DND-41 (cell line): ENCODE results near the gene AKT1S1.

Source experiments
- ATAC-seq: fragments of 200-7000 bp; cut with Tn5 transposase; 3 replicates; pipeline ENCODE4 v1.9.1; 2021; ENCODE audit warnings: low read depth; ENCODE audit not compliant: insufficient read depth
- DNase-seq: peaks from one replicate; pipeline ENCODE4 v3.0.0-alpha.2; 2020
- H2AFZ ChIP-seq: 2 replicates; pipeline ENCODE4 v1.6.0; 2012; ENCODE audit warnings: low read depth, low read length
- H3K27ac ChIP-seq: 2 replicates; pipeline ENCODE4 v1.5.1; 2012; ENCODE audit warnings: low read length, inconsistent platforms
- H3K27me3 ChIP-seq: fragments of 200-600 bp; sonication (generic); 2 replicates; pipeline ENCODE4 v1.6.0; 2012; ENCODE audit warnings: low read length, mild to moderate bottlenecking, inconsistent platforms; ENCODE audit not compliant: insufficient read depth, poor library complexity
- H3K36me3 ChIP-seq: 2 replicates; pipeline ENCODE4 v1.5.1; 2012; ENCODE audit warnings: low read length, inconsistent platforms; ENCODE audit not compliant: insufficient read depth
- H3K4me1 ChIP-seq: 2 replicates; pipeline ENCODE4 v1.5.1; 2012; ENCODE audit warnings: mild to moderate bottlenecking, low read length; ENCODE audit not compliant: insufficient read depth
- H3K4me2 ChIP-seq: 2 replicates; pipeline ENCODE4 v1.6.0; 2012; ENCODE audit warnings: mild to moderate bottlenecking, moderate library complexity, low read length, inconsistent platforms; ENCODE audit not compliant: insufficient read depth
- H3K4me3 ChIP-seq, 2 experiments: fragments of 200-600 bp in 1 of 2; shearing (Covaris generic) in 1 of 2; 2 replicates each; pipeline ENCODE4 v1.5.1; 2012 to 2016; ENCODE audit warnings: inconsistent platforms in 2 of 2, low read length in 2 of 2, mild to moderate bottlenecking in 2 of 2, low read depth in 1 of 2, moderate library complexity in 1 of 2
- H3K79me2 ChIP-seq: 2 replicates; pipeline ENCODE4 v1.6.0; 2012; ENCODE audit warnings: low read length, inconsistent platforms; ENCODE audit not compliant: insufficient read depth
- H3K9ac ChIP-seq: 2 replicates; pipeline ENCODE4 v1.6.0; 2012; ENCODE audit warnings: low read depth, mild to moderate bottlenecking, inconsistent platforms, low read length, moderate library complexity
- H3K9me3 ChIP-seq: 2 replicates; pipeline ENCODE4 v1.5.1; 2012; ENCODE audit warnings: low read length, moderate library complexity, mild to moderate bottlenecking, inconsistent platforms; ENCODE audit not compliant: insufficient read depth, severe bottlenecking
- H4K20me1 ChIP-seq: 2 replicates; pipeline ENCODE4 v1.6.0; 2012; ENCODE audit warnings: low read length; ENCODE audit not compliant: insufficient read depth
- EZH2 ChIP-seq: IDR thresholded peaks from 3 replicates; pipeline ENCODE4 v1.6.1; 2012; ENCODE audit warnings: borderline replicate concordance, low read depth, mild to moderate bottlenecking, moderate library complexity, low read length, inconsistent platforms; ENCODE audit not compliant: severe bottlenecking
- TF ChIP-seq, protein P1 (sequence below): IDR thresholded peaks from 2 replicates; pipeline ENCODE4 v1.5.1; 2012; ENCODE audit warnings: borderline replicate concordance, low read length, moderate library complexity, mild to moderate bottlenecking; ENCODE audit not compliant: poor library complexity, severe bottlenecking; ENCODE audit errors: extremely low read depth

Gene AKT1S1

DNA sequence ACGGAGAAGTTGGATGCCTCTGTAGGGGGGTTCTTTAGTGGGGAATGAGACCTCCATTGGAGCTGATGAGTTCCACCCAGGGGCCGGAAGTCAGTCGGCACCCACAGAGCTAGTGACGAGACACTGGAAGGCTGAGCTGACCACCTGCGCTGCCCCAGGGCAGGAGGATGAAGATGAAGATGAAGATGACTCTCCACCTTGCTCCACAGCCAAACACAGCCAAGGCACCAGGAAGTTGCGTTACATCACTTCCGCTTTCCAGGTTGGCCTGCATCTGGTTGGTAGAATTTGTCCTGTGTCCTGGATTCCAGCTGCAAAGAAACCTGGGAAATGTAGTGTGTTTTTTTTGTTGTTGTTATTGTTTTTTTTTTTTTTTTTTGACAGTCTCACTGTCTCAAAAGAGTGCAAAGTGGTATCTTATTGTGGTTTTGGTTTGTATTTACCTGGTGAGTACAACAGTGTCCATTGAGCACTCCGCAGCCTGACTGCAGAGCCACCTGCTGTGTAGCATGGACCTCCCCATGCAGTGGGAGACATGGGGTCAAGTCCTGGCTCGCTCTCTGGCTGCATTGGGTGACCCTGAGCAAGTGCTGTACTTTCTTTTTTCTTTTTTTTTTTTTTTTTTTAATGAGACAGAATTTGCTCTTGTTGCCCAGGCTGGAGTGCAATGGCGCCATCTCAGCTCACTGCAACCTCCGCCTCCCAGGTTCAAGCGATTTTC, 2.2 kb upstream of the AKT1S1 start:
- Histone ChIP-seq H3K9me3 (no peaks in the 10 kb centered on the region), H3K36me3 (peaks cover 59% of the 10 kb centered on the region), H3K4me1 (peaks cover 33% of the 10 kb centered on the region), H3K27me3 (no peaks in the 10 kb centered on the region), H3K4me3 (no peak overlapping the region), H2AFZ (no peak overlapping the region), H3K9ac (no peak overlapping the region), H3K4me2 (peak overlapping the region; percentile 98), H4K20me1 (no peaks in the 10 kb centered on the region; the same call in 1 of the 2 replicates), H3K79me2 (peaks cover 33% of the 10 kb centered on the region), H3K27ac (no peak overlapping the region)
- ATAC-seq (no peak), DNase-seq (no peak)
- TF ChIP-seq, protein P1, sequence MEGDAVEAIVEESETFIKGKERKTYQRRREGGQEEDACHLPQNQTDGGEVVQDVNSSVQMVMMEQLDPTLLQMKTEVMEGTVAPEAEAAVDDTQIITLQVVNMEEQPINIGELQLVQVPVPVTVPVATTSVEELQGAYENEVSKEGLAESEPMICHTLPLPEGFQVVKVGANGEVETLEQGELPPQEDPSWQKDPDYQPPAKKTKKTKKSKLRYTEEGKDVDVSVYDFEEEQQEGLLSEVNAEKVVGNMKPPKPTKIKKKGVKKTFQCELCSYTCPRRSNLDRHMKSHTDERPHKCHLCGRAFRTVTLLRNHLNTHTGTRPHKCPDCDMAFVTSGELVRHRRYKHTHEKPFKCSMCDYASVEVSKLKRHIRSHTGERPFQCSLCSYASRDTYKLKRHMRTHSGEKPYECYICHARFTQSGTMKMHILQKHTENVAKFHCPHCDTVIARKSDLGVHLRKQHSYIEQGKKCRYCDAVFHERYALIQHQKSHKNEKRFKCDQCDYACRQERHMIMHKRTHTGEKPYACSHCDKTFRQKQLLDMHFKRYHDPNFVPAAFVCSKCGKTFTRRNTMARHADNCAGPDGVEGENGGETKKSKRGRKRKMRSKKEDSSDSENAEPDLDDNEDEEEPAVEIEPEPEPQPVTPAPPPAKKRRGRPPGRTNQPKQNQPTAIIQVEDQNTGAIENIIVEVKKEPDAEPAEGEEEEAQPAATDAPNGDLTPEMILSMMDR: no peak
- no peak for TF ChIP-seq EZH2

- Histone ChIP-seq H3K4me1 (peaks cover 35% of the 10 kb centered on the region), H3K36me3 (peaks cover 54% of the 10 kb centered on the region), H4K20me1 (no peaks in the 10 kb centered on the region; the same call in 1 of the 2 replicates), H3K4me3 (peak overlapping the region in 1 of 2 experiments; percentile 86; a peak in 2 of 4 replicates), H2AFZ (no peak overlapping the region), H3K27ac (peak overlapping the region; percentile 99), H3K9me3 (no peaks in the 10 kb centered on the region), H3K27me3 (no peaks in the 10 kb centered on the region), H3K9ac (peak overlapping the region; percentile 93; the same call in 1 of the 2 replicates), H3K79me2 (peaks cover 39% of the 10 kb centered on the region), H3K4me2 (peak overlapping the region; percentile 98)
- ATAC-seq (no peak), DNase-seq (no peak)
- no peak for TF ChIP-seq EZH2
- TF ChIP-seq, protein P1: no peak
These were observed 1.6 kb upstream of the AKT1S1 start for GRCh38 chr19:49878744-49879070.

DNA sequence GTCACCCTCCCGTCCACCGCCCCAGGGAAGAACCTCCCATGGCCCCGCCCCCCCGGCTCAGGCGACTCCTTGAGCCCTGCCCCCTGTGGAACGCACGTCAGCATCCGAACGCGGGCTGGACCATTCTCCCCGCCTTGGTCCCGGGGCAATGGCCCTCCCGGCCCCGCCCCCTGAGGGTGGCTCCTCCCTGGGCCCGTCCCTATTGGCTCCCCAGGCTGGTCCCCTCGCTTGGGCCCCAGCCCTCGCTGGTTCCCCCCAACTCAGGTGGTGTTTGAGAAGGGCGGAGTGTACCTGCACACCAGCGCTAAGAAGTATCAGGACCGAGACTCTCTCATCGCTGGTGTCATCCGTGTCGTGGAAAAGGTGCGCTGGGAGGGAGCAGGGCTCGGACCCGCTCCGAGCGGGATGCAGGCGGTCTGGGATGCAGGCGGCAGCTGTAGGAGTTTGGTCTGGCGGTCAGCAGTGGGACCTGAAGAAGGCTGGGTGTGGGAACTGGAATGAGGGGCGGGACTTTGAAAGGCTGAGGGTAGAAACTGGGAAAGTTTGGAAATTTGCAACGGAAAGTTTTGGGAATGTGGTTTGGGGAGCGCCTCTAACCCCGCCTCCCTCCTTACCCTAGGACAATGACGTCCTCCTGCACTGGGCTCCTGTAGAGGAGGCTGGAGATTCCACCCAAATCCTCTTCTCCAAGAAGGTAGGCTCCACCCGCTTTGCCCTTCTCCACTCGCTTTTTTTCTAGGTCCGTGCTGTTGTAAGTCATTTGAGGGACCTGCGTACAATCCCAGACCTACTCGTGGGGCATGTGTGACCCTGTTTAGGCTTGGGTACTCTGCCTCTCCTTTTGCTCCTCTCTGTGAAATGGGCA, 956 bp upstream of the AKT1S1 start:
- Histone ChIP-seq H3K36me3 (peaks cover 48% of the 10 kb centered on the region), H3K9ac (peak overlapping the region; percentile 93), H3K79me2 (peaks cover 39% of the 10 kb centered on the region), H2AFZ (peak overlapping the region; percentile 89), H3K27me3 (no peaks in the 10 kb centered on the region), H3K4me2 (peak overlapping the region; percentile 98), H3K4me3 (peak overlapping the region; percentile 48 to 86), H3K9me3 (no peaks in the 10 kb centered on the region), H3K4me1 (peaks cover 35% of the 10 kb centered on the region), H3K27ac (peak overlapping the region; percentile 99), H4K20me1 (no peaks in the 10 kb centered on the region; the same call in 1 of the 2 replicates)
- no peak for TF ChIP-seq EZH2
- TF ChIP-seq, protein P1: no peak
- DNase-seq (peak; percentile 97), ATAC-seq (peak; percentile 75)
